Astrocyte (in vitro differentiated cells and primary cell): ENCODE results near the gene LRMDA. TPM values are rescaled to one million over a fixed set of nuclear protein-coding genes. Genes with fewer than 3 reads are reported as not detected.

Experiments
- DNase-seq: peaks from one replicate; pipeline ENCODE4 v3.0.0-alpha.2; 2010; ENCODE audit warnings: low read depth
- FAIRE-seq: peaks from 2 replicates; lab custom pipeline; 2011; peaks lifted over from hg19 to GRCh38; lab: Jason Lieb, UNC
- H2AFZ ChIP-seq: 2 replicates; pipeline ENCODE4 v1.6.0; 2012; ENCODE audit warnings: low read depth, low read length, inconsistent platforms
- H3K27ac ChIP-seq: 2 replicates; pipeline ENCODE4 v1.5.1; 2011; ENCODE audit warnings: low read depth, low read length, inconsistent platforms
- H3K27me3 ChIP-seq: 2 replicates; pipeline ENCODE4 v1.6.0; 2011; ENCODE audit warnings: low read length, inconsistent platforms; ENCODE audit not compliant: insufficient read depth
- H3K36me3 ChIP-seq: 2 replicates; pipeline ENCODE4 v1.5.1; 2011; ENCODE audit warnings: low read length, inconsistent platforms; ENCODE audit not compliant: insufficient read depth
- H3K4me1 ChIP-seq: 2 replicates; pipeline ENCODE4 v1.5.1; 2011; ENCODE audit warnings: low read length, inconsistent platforms; ENCODE audit not compliant: insufficient read depth
- H3K4me2 ChIP-seq: 2 replicates; pipeline ENCODE4 v1.6.0; 2012; ENCODE audit warnings: low read length, inconsistent platforms
- H3K4me3 ChIP-seq: 2 replicates; pipeline ENCODE4 v1.5.1; 2011; ENCODE audit warnings: low read depth, mild to moderate bottlenecking, low read length, inconsistent platforms; ENCODE audit not compliant: insufficient read depth
- H3K79me2 ChIP-seq: 2 replicates; pipeline ENCODE4 v1.6.0; 2012; ENCODE audit warnings: mild to moderate bottlenecking, low read length, inconsistent platforms; ENCODE audit not compliant: insufficient read depth
- H3K9ac ChIP-seq: 2 replicates; pipeline ENCODE4 v1.6.0; 2012; ENCODE audit warnings: mild to moderate bottlenecking, low read length, inconsistent platforms
- H3K9me3 ChIP-seq: 2 replicates; pipeline ENCODE4 v1.5.1; 2012; ENCODE audit warnings: low read depth, mild to moderate bottlenecking, low read length, inconsistent platforms; ENCODE audit not compliant: insufficient read depth
- H4K20me1 ChIP-seq: 2 replicates; pipeline ENCODE4 v1.6.0; 2012; ENCODE audit warnings: low read length, inconsistent platforms; ENCODE audit not compliant: insufficient read depth
- H3K27ac Mint-ChIP-seq: one replicate; pipeline ENCODE4 v1.8.0; 2021; ENCODE audit warnings: mild to moderate bottlenecking, mixed read lengths; ENCODE audit not compliant: unreplicated experiment
- H3K27me3 Mint-ChIP-seq: one replicate; pipeline ENCODE4 v1.8.0; 2021; ENCODE audit warnings: low read depth, mixed read lengths; ENCODE audit not compliant: unreplicated experiment
- H3K36me3 Mint-ChIP-seq: one replicate; pipeline ENCODE4 v1.8.0; 2021; ENCODE audit warnings: low read depth, mixed read lengths; ENCODE audit not compliant: unreplicated experiment
- H3K4me1 Mint-ChIP-seq: one replicate; pipeline ENCODE4 v1.8.0; 2021; ENCODE audit warnings: low read depth, mixed read lengths; ENCODE audit not compliant: unreplicated experiment
- H3K4me3 Mint-ChIP-seq: one replicate; pipeline ENCODE4 v1.8.0; 2021; ENCODE audit warnings: mild to moderate bottlenecking, moderate library complexity, mixed read lengths; ENCODE audit not compliant: unreplicated experiment
- H3K9me3 Mint-ChIP-seq: one replicate; pipeline ENCODE4 v1.8.0; 2021; ENCODE audit warnings: mild to moderate bottlenecking, mixed read lengths; ENCODE audit not compliant: unreplicated experiment
- CTCF ChIP-seq: IDR thresholded peaks from 2 replicates; pipeline ENCODE4 v1.5.1; 2011; ENCODE audit warnings: low read depth, mild to moderate bottlenecking, inconsistent platforms, low read length, moderate library complexity; ENCODE audit not compliant: insufficient read depth
- EZH2 ChIP-seq: IDR thresholded peaks from 2 replicates; pipeline ENCODE4 v1.6.1; 2012; ENCODE audit warnings: mild to moderate bottlenecking, low read length, inconsistent platforms; ENCODE audit not compliant: insufficient read depth
- total RNA-seq: library from RNA; stranded (reverse); gene quantifications from 2 replicates; pipeline ENCODE4 v1.2.1, GENCODE V29; 2021

LRMDA gene
- total RNA-seq, 1 donor from 2014 or later: 2.7 TPM

- Histone ChIP-seq H3K27ac (no peak overlapping the region), H3K79me2 (no peaks in the 10 kb centered on the region), H2AFZ (no peak overlapping the region), H3K4me2 (no peak overlapping the region), H3K4me1 (peaks cover 6% of the 10 kb centered on the region), H3K4me3 (no peak overlapping the region), H3K9me3 (no peaks in the 10 kb centered on the region), H3K36me3 (no peaks in the 10 kb centered on the region), H4K20me1 (no peaks in the 10 kb centered on the region), H3K27me3 (no peaks in the 10 kb centered on the region), H3K9ac (no peak overlapping the region)
- Mint-ChIP-seq H3K4me3 (no peak overlapping the region), H3K27me3 (peaks cover 12% of the 10 kb centered on the region), H3K4me1 (peaks cover 3% of the 10 kb centered on the region), H3K27ac (no peak overlapping the region), H3K9me3 (no peaks in the 10 kb centered on the region), H3K36me3 (no peaks in the 10 kb centered on the region)
- TF ChIP-seq EZH2: no peak
- no peak for TF ChIP-seq CTCF
- no peak for FAIRE-seq
- DNase-seq: no peak
These were observed 5.9 kb upstream of the LRMDA start for GRCh38 chr10:75425291-75426079.

DNA sequence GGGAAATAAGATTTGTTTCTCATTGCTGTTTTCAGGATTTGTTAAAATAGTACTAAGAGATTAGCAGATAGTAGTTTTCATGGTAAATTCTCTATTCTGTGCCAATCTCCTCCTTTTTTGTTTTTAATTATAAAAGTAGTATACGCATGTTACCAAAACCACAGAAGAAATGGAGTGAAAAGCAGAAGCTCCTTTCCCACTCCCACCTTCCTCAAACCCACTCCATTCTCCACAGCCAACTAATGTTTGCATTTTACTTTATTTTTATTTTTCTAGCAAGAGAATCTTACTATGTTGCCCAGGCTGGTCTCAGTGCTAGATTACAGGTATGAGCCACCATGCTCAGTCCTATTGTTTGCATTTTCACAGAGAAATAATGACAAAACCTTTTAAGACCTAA, 4.5 kb upstream of the LRMDA start:
- H3K9ac ChIP-seq: no peak overlapping the region
- peaks cover under 1% of the 10 kb centered on the region for H3K36me3 Mint-ChIP-seq

More for the DNA sequence above, 4.5 kb upstream of the LRMDA start:
- H4K20me1 ChIP-seq: no peaks in the 10 kb centered on the region
- no peaks in the 10 kb centered on the region for H3K36me3 ChIP-seq
- no peaks in the 10 kb centered on the region for H3K9me3 ChIP-seq
- no peak for FAIRE-seq
- TF ChIP-seq EZH2: no peak
- TF ChIP-seq CTCF: no peak
- Mint-ChIP-seq H3K4me3 (no peak overlapping the region), H3K4me1 (peaks cover 6% of the 10 kb centered on the region), H3K27ac (no peak overlapping the region), H3K27me3 (peaks cover 18% of the 10 kb centered on the region), H3K9me3 (no peaks in the 10 kb centered on the region)
- peaks cover 2% of the 10 kb centered on the region for H3K27me3 ChIP-seq
- H3K4me2 ChIP-seq: no peak overlapping the region
- H2AFZ ChIP-seq: no peak overlapping the region
- H3K27ac ChIP-seq: no peak overlapping the region
- H3K4me1 ChIP-seq: peaks cover 10% of the 10 kb centered on the region
- no peaks in the 10 kb centered on the region for H3K79me2 ChIP-seq
- DNase-seq: no peak
- H3K4me3 ChIP-seq: no peak overlapping the region
